ENCODE results near the gene DDRGK1.
A peak's percentile ranks its signal among the peaks of the same experiment; 100 is the strongest.

Gene DDRGK1

GRCh38 chr20:3181270-3181669 lies 23.2 kb downstream of the DDRGK1 start:
- H2AFZ ChIP-seq (ENCODE audit: low read depth, low read length): no peak overlapping the region
- H3K36me3 ChIP-seq (ENCODE audit: control insufficient read depth in 1 of 2, insufficient read depth in 2 of 2, low read depth in 1 of 2, low read length in 2 of 2): peaks cover 0 to 3% of the 10 kb centered on the region in 2 experiments
- no peak overlapping the region for H3K27ac ChIP-seq (ENCODE audit: low read length, poor library complexity, severe bottlenecking)
- no peak overlapping the region for H3K18ac ChIP-seq (ENCODE audit: low read depth in 1 of 2, low read length in 2 of 2)
- no peak overlapping the region for H2AK5ac ChIP-seq (ENCODE audit: low read length, severe bottlenecking)
- no peak overlapping the region for H2BK15ac ChIP-seq (ENCODE audit: low read depth, poor library complexity, severe bottlenecking)
- DNase-seq: no peak
- no peak overlapping the region for H4K8ac ChIP-seq (ENCODE audit: low read length)
- H3K23ac ChIP-seq (ENCODE audit: low read length in 2 of 2): no peak overlapping the region
- no peak overlapping the region for H2BK120ac ChIP-seq (ENCODE audit: low read depth, low read length)
- H3K4ac ChIP-seq (ENCODE audit: low read depth in 1 of 2, low read length in 2 of 2): no peak overlapping the region
- no peak overlapping the region for H2BK12ac ChIP-seq (ENCODE audit: low read length in 2 of 2)
- no peak overlapping the region for H3K4me2 ChIP-seq (ENCODE audit: low read length, poor library complexity, severe bottlenecking)
- no peaks in the 10 kb centered on the region for H3K27me3 ChIP-seq (ENCODE audit: control insufficient read depth in 1 of 2, insufficient read depth in 1 of 2, low read length in 2 of 2)
- H3K9me3 ChIP-seq (ENCODE audit: control insufficient read depth, low read length): no peaks in the 10 kb centered on the region
- no peak overlapping the region for H3K14ac ChIP-seq (ENCODE audit: low read length in 2 of 2)
- 65% methylated on average over 2 of the region's 5 CpGs for WGBS
- H2BK5ac ChIP-seq (ENCODE audit: low read depth, low read length, poor library complexity, severe bottlenecking): no peak overlapping the region
- no peak overlapping the region for H4K91ac ChIP-seq (ENCODE audit: low read length)
- H3K4me1 ChIP-seq (ENCODE audit: control insufficient read depth, insufficient read depth, low read depth, low read length): no peaks in the 10 kb centered on the region
- H3K79me1 ChIP-seq (replicated peaks; ENCODE audit: low read length, poor library complexity, severe bottlenecking): peaks cover 3% of the 10 kb centered on the region
- H3K4me3 ChIP-seq (ENCODE audit: insufficient read depth in 1 of 2, low read depth in 1 of 2, low read length in 2 of 2): no peak overlapping the region
- H3K9ac ChIP-seq (ENCODE audit: low read length): no peak overlapping the region

GRCh38 chr20:3180319-3180718 lies 24.2 kb downstream of the DDRGK1 start:
- Histone ChIP-seq H4K91ac (ENCODE audit: low read length) (no peak overlapping the region), H3K4ac (ENCODE audit: low read depth in 1 of 2, low read length in 2 of 2) (no peak overlapping the region), H3K14ac (ENCODE audit: low read length in 2 of 2) (no peak overlapping the region), H3K9me3 (ENCODE audit: control insufficient read depth, low read length) (no peaks in the 10 kb centered on the region), H3K27me3 (ENCODE audit: control insufficient read depth in 1 of 2, insufficient read depth in 1 of 2, low read length in 2 of 2) (no peaks in the 10 kb centered on the region), H3K79me1 (replicated peaks; ENCODE audit: low read length, poor library complexity, severe bottlenecking) (peaks cover 3% of the 10 kb centered on the region), H2BK12ac (ENCODE audit: low read length in 2 of 2) (no peak overlapping the region), H3K4me1 (ENCODE audit: control insufficient read depth, insufficient read depth, low read depth, low read length) (no peaks in the 10 kb centered on the region), H3K9ac (ENCODE audit: low read length) (no peak overlapping the region), H3K27ac (ENCODE audit: low read length, poor library complexity, severe bottlenecking) (no peak overlapping the region), H2BK5ac (ENCODE audit: low read depth, low read length, poor library complexity, severe bottlenecking) (no peak overlapping the region), H3K4me2 (ENCODE audit: low read length, poor library complexity, severe bottlenecking) (no peak overlapping the region), H3K4me3 (ENCODE audit: insufficient read depth in 1 of 2, low read depth in 1 of 2, low read length in 2 of 2) (no peak overlapping the region), H2AK5ac (ENCODE audit: low read length, severe bottlenecking) (no peak overlapping the region), H3K18ac (ENCODE audit: low read depth in 1 of 2, low read length in 2 of 2) (no peak overlapping the region), H3K23ac (ENCODE audit: low read length in 2 of 2) (no peak overlapping the region), H2BK15ac (ENCODE audit: low read depth, poor library complexity, severe bottlenecking) (no peak overlapping the region), H4K8ac (ENCODE audit: low read length) (no peak overlapping the region), H2BK120ac (ENCODE audit: low read depth, low read length) (no peak overlapping the region), H3K36me3 (ENCODE audit: control insufficient read depth in 1 of 2, insufficient read depth in 2 of 2, low read depth in 1 of 2, low read length in 2 of 2) (peaks cover 0 to 3% of the 10 kb centered on the region in 2 experiments), H2AFZ (ENCODE audit: low read depth, low read length) (no peak overlapping the region)
- no peak for DNase-seq
- 38% methylated on average over 2 of the region's 4 CpGs for WGBS

DNA sequence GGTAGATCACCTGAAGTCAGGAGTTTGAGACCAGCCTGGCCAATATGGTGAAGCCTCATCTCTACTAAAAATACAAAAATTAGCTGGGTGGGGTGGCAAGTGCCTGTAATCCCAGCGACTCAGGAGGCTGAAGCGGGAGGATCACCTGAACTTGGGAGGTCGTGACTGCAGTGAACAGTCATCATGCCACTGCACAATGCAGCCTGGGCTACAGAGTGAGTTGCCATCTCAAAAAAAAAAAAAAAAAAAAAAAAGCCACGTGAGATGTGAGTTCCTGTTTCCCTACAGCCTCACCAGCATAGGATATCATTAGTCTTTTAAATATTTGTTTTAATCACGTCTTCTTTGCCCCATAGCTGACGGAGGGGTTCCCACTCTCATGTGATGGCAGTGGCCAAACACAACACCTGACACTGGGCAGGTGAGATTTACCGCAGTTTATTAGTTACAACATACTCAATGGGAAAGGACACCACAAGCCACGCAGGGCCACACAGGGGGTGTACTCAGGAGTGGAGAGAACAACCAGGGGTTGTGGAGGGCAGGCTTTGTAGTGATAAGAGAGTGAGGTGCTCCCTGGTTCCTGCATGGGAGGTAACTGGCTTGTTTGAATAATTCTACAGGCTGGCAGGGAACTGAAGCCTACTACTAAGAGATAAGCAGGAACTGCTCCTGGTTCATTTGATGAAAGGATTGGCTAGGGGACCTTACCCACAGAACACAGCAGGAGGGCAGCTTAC lies 26.6 kb downstream of the DDRGK1 start:
- Histone ChIP-seq H3K4me1 (ENCODE audit: control insufficient read depth, insufficient read depth, low read depth, low read length) (peaks cover 5% of the 10 kb centered on the region), H3K4me3 (ENCODE audit: insufficient read depth in 1 of 2, low read depth in 1 of 2, low read length in 2 of 2) (no peak overlapping the region), H2BK12ac (ENCODE audit: low read length in 2 of 2) (no peak overlapping the region), H3K79me1 (replicated peaks; ENCODE audit: low read length, poor library complexity, severe bottlenecking) (peaks cover 11% of the 10 kb centered on the region), H2AFZ (ENCODE audit: low read depth, low read length) (no peak overlapping the region), H4K91ac (ENCODE audit: low read length) (no peak overlapping the region), H4K8ac (ENCODE audit: low read length) (no peak overlapping the region), H3K27ac (ENCODE audit: low read length, poor library complexity, severe bottlenecking) (no peak overlapping the region), H2BK120ac (ENCODE audit: low read depth, low read length) (no peak overlapping the region), H3K9ac (ENCODE audit: low read length) (no peak overlapping the region), H2AK5ac (ENCODE audit: low read length, severe bottlenecking) (no peak overlapping the region), H3K14ac (ENCODE audit: low read length in 2 of 2) (no peak overlapping the region), H2BK5ac (ENCODE audit: low read depth, low read length, poor library complexity, severe bottlenecking) (no peak overlapping the region), H3K18ac (ENCODE audit: low read depth in 1 of 2, low read length in 2 of 2) (no peak overlapping the region), H2BK15ac (ENCODE audit: low read depth, poor library complexity, severe bottlenecking) (no peak overlapping the region), H3K27me3 (ENCODE audit: control insufficient read depth in 1 of 2, insufficient read depth in 1 of 2, low read length in 2 of 2) (no peaks in the 10 kb centered on the region), H3K4me2 (ENCODE audit: low read length, poor library complexity, severe bottlenecking) (no peak overlapping the region), H3K36me3 (ENCODE audit: control insufficient read depth in 1 of 2, insufficient read depth in 2 of 2, low read depth in 1 of 2, low read length in 2 of 2) (peaks cover 0 to 3% of the 10 kb centered on the region in 2 experiments), H3K4ac (ENCODE audit: low read depth in 1 of 2, low read length in 2 of 2) (no peak overlapping the region), H3K23ac (ENCODE audit: low read length in 2 of 2) (no peak overlapping the region), H3K9me3 (ENCODE audit: control insufficient read depth, low read length) (no peaks in the 10 kb centered on the region)
- 88% methylated on average over 7 of the region's 8 CpGs for WGBS
- no peak for DNase-seq

DNA sequence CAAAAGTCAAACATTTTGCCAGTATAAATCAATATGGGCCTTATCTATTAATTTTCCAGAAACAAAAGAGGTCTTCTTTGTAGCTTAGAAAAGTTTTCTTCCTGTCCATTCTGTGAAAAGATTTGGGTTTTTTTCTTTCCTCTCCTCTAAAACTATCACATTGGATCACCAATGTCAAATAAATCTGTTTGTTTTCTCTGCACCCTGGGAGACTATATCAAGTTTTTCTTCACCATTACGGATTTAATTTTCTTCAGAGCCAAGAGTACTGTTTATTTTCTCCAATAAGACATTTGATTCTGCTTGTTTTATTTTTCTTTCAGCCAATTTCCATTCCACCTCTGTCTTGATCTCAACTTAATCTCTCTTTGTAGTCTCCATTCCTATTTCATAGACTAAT lies 29.2 kb downstream of the DDRGK1 start:
- 70% methylated on average over 1 of the region's 1 CpG for WGBS
- Histone ChIP-seq H2BK120ac (ENCODE audit: low read depth, low read length) (no peak overlapping the region), H2BK5ac (ENCODE audit: low read depth, low read length, poor library complexity, severe bottlenecking) (no peak overlapping the region), H3K79me1 (replicated peaks; ENCODE audit: low read length, poor library complexity, severe bottlenecking) (peaks cover 14% of the 10 kb centered on the region), H2BK15ac (ENCODE audit: low read depth, poor library complexity, severe bottlenecking) (no peak overlapping the region), H3K9me3 (ENCODE audit: control insufficient read depth, low read length) (no peaks in the 10 kb centered on the region), H3K4me1 (ENCODE audit: control insufficient read depth, insufficient read depth, low read depth, low read length) (peaks cover 7% of the 10 kb centered on the region), H2AFZ (ENCODE audit: low read depth, low read length) (no peak overlapping the region), H3K14ac (ENCODE audit: low read length in 2 of 2) (no peak overlapping the region), H3K27me3 (ENCODE audit: control insufficient read depth in 1 of 2, insufficient read depth in 1 of 2, low read length in 2 of 2) (peaks cover 6 to 8% of the 10 kb centered on the region in 2 experiments), H4K91ac (ENCODE audit: low read length) (no peak overlapping the region), H3K9ac (ENCODE audit: low read length) (peak overlapping the region; percentile 88), H3K4me3 (ENCODE audit: insufficient read depth in 1 of 2, low read depth in 1 of 2, low read length in 2 of 2) (peak overlapping the region in 1 of 2 experiments; percentile 81), H2BK12ac (ENCODE audit: low read length in 2 of 2) (no peak overlapping the region), H3K23ac (ENCODE audit: low read length in 2 of 2) (no peak overlapping the region), H2AK5ac (ENCODE audit: low read length, severe bottlenecking) (no peak overlapping the region), H3K4ac (ENCODE audit: low read depth in 1 of 2, low read length in 2 of 2) (no peak overlapping the region), H3K27ac (ENCODE audit: low read length, poor library complexity, severe bottlenecking) (no peak overlapping the region), H4K8ac (ENCODE audit: low read length) (no peak overlapping the region), H3K18ac (ENCODE audit: low read depth in 1 of 2, low read length in 2 of 2) (no peak overlapping the region), H3K4me2 (ENCODE audit: low read length, poor library complexity, severe bottlenecking) (no peak overlapping the region), H3K36me3 (ENCODE audit: control insufficient read depth in 1 of 2, insufficient read depth in 2 of 2, low read depth in 1 of 2, low read length in 2 of 2) (peaks cover 0 to 3% of the 10 kb centered on the region in 2 experiments)
- no peak for DNase-seq
